Measurements from ENCODE around the gene PRKG1.
"Not testable (repeated sequence)": the region's sequence is repeated elsewhere in the genome, so short reads cannot be mapped to it uniquely, and the experiment has no call there.

PRKG1 gene

GRCh38 chr10:51321980-51322379 is 247.7 kb downstream of the PRKG1 start:
- H3K4me3 ChIP-seq (ENCODE audit: low read depth in 1 of 5, low read length in 5 of 5) = no peak overlapping the region
- H3K27me3 ChIP-seq (ENCODE audit: control insufficient read depth in 5 of 5, insufficient read depth in 4 of 5, low read length in 5 of 5) = no peaks in the 10 kb centered on the region

GRCh38 chr10:51325649-51326048 is 251.4 kb downstream of the PRKG1 start:
- no peaks in the 10 kb centered on the region for H3K27me3 ChIP-seq (ENCODE audit: control insufficient read depth in 5 of 5, insufficient read depth in 4 of 5, low read length in 5 of 5)
- no peak overlapping the region for H3K9ac ChIP-seq (ENCODE audit: low read length in 5 of 5)
- H3K36me3 ChIP-seq (ENCODE audit: control insufficient read depth in 5 of 5, insufficient read depth in 5 of 5, low read length in 5 of 5) = no peaks in the 10 kb centered on the region
- H3K4me1 ChIP-seq (ENCODE audit: control insufficient read depth in 5 of 5, insufficient read depth in 5 of 5, low read length in 5 of 5) = peaks cover 0 to 4% (median 0%) of the 10 kb centered on the region in 5 donors
- H3K27ac ChIP-seq (ENCODE audit: low read depth, low read length) = no peak overlapping the region
- no peaks in the 10 kb centered on the region for H3K9me3 ChIP-seq (ENCODE audit: control insufficient read depth in 5 of 5, low read length in 5 of 5)
- H3K4me3 ChIP-seq (ENCODE audit: low read depth in 1 of 5, low read length in 5 of 5) = no peak overlapping the region

More at GRCh38 chr10:51321980-51322379, 247.7 kb downstream of the PRKG1 start:
- H3K9ac ChIP-seq (ENCODE audit: low read length in 5 of 5) = no peak overlapping the region
- H3K4me1 ChIP-seq (ENCODE audit: control insufficient read depth in 5 of 5, insufficient read depth in 5 of 5, low read length in 5 of 5) = peaks cover 0 to 11% (median 0%) of the 10 kb centered on the region in 5 donors
- H3K27ac ChIP-seq (ENCODE audit: low read depth, low read length) = no peak overlapping the region
- H3K36me3 ChIP-seq (ENCODE audit: control insufficient read depth in 5 of 5, insufficient read depth in 5 of 5, low read length in 5 of 5) = no peaks in the 10 kb centered on the region
- H3K9me3 ChIP-seq (ENCODE audit: control insufficient read depth in 5 of 5, low read length in 5 of 5) = no peaks in the 10 kb centered on the region

GRCh38 chr10:51326174-51326573 is 251.9 kb downstream of the PRKG1 start:
- Histone ChIP-seq H3K9ac (ENCODE audit: low read length in 5 of 5) (no peak overlapping the region), H3K9me3 (ENCODE audit: control insufficient read depth in 5 of 5, low read length in 5 of 5) (no peaks in the 10 kb centered on the region), H3K36me3 (ENCODE audit: control insufficient read depth in 5 of 5, insufficient read depth in 5 of 5, low read length in 5 of 5) (no peaks in the 10 kb centered on the region), H3K4me1 (ENCODE audit: control insufficient read depth in 5 of 5, insufficient read depth in 5 of 5, low read length in 5 of 5) (peaks cover 0 to 4% (median 0%) of the 10 kb centered on the region in 5 donors), H3K27me3 (ENCODE audit: control insufficient read depth in 5 of 5, insufficient read depth in 4 of 5, low read length in 5 of 5) (no peaks in the 10 kb centered on the region), H3K4me3 (ENCODE audit: low read depth in 1 of 5, low read length in 5 of 5) (no peak overlapping the region), H3K27ac (ENCODE audit: low read depth, low read length) (no peak overlapping the region)

GRCh38 chr10:51327432-51327831 is 253.1 kb downstream of the PRKG1 start:
- H3K27ac ChIP-seq (ENCODE audit: low read depth, low read length) = no peak overlapping the region
- H3K36me3 ChIP-seq (ENCODE audit: control insufficient read depth in 5 of 5, insufficient read depth in 5 of 5, low read length in 5 of 5) = no peaks in the 10 kb centered on the region
- H3K27me3 ChIP-seq (ENCODE audit: control insufficient read depth in 5 of 5, insufficient read depth in 4 of 5, low read length in 5 of 5) = no peaks in the 10 kb centered on the region
- no peaks in the 10 kb centered on the region for H3K4me1 ChIP-seq (ENCODE audit: control insufficient read depth in 5 of 5, insufficient read depth in 5 of 5, low read length in 5 of 5)
- no peak overlapping the region for H3K4me3 ChIP-seq (ENCODE audit: low read depth in 1 of 5, low read length in 5 of 5)
- H3K9ac ChIP-seq (ENCODE audit: low read length in 5 of 5) = no peak overlapping the region
- H3K9me3 ChIP-seq (ENCODE audit: control insufficient read depth in 5 of 5, low read length in 5 of 5) = no peaks in the 10 kb centered on the region

- Histone ChIP-seq H3K4me1 (ENCODE audit: control insufficient read depth in 5 of 5, insufficient read depth in 5 of 5, low read length in 5 of 5) (no peaks in the 10 kb centered on the region), H3K36me3 (ENCODE audit: control insufficient read depth in 5 of 5, insufficient read depth in 5 of 5, low read length in 5 of 5) (no peaks in the 10 kb centered on the region), H3K9ac (ENCODE audit: low read length in 5 of 5) (no peak overlapping the region), H3K4me3 (ENCODE audit: low read depth in 1 of 5, low read length in 5 of 5) (no peak overlapping the region), H3K27me3 (ENCODE audit: control insufficient read depth in 5 of 5, insufficient read depth in 4 of 5, low read length in 5 of 5) (no peaks in the 10 kb centered on the region), H3K9me3 (ENCODE audit: control insufficient read depth in 5 of 5, low read length in 5 of 5) (no peaks in the 10 kb centered on the region), H3K27ac (ENCODE audit: low read depth, low read length) (no peak overlapping the region)
Observed at GRCh38 chr10:51340366-51340765, 266.1 kb downstream of the PRKG1 start.

- H3K27me3 ChIP-seq (ENCODE audit: control insufficient read depth in 5 of 5, insufficient read depth in 4 of 5, low read length in 5 of 5) = no peaks in the 10 kb centered on the region
- no peak overlapping the region for H3K4me3 ChIP-seq (ENCODE audit: low read depth in 1 of 5, low read length in 5 of 5)
- H3K9me3 ChIP-seq (ENCODE audit: control insufficient read depth in 5 of 5, low read length in 5 of 5) = no peaks in the 10 kb centered on the region
- H3K4me1 ChIP-seq (ENCODE audit: control insufficient read depth in 5 of 5, insufficient read depth in 5 of 5, low read length in 5 of 5) = no peaks in the 10 kb centered on the region
- no peak overlapping the region for H3K9ac ChIP-seq (ENCODE audit: low read length in 5 of 5)
- H3K27ac ChIP-seq (ENCODE audit: low read depth, low read length) = no peak overlapping the region
- no peaks in the 10 kb centered on the region for H3K36me3 ChIP-seq (ENCODE audit: control insufficient read depth in 5 of 5, insufficient read depth in 5 of 5, low read length in 5 of 5)
Observed at GRCh38 chr10:51340845-51341610, 266.7 kb downstream of the PRKG1 start.

GRCh38 chr10:51341745-51342144 is 267.5 kb downstream of the PRKG1 start:
- H3K9ac ChIP-seq (ENCODE audit: low read length in 5 of 5); H3K27ac ChIP-seq (ENCODE audit: low read depth, low read length); H3K36me3 ChIP-seq (ENCODE audit: control insufficient read depth in 5 of 5, insufficient read depth in 5 of 5, low read length in 5 of 5); H3K9me3 ChIP-seq (ENCODE audit: control insufficient read depth in 5 of 5, low read length in 5 of 5); H3K4me1 ChIP-seq (ENCODE audit: control insufficient read depth in 5 of 5, insufficient read depth in 5 of 5, low read length in 5 of 5); H3K4me3 ChIP-seq (ENCODE audit: low read depth in 1 of 5, low read length in 5 of 5); H3K27me3 ChIP-seq (ENCODE audit: control insufficient read depth in 5 of 5, insufficient read depth in 4 of 5, low read length in 5 of 5): not testable (repeated sequence)

- H3K4me1 ChIP-seq (ENCODE audit: control insufficient read depth in 5 of 5, insufficient read depth in 5 of 5, low read length in 5 of 5) = no peaks in the 10 kb centered on the region
- no peak overlapping the region for H3K4me3 ChIP-seq (ENCODE audit: low read depth in 1 of 5, low read length in 5 of 5)
- H3K36me3 ChIP-seq (ENCODE audit: control insufficient read depth in 5 of 5, insufficient read depth in 5 of 5, low read length in 5 of 5) = no peaks in the 10 kb centered on the region
- no peaks in the 10 kb centered on the region for H3K27me3 ChIP-seq (ENCODE audit: control insufficient read depth in 5 of 5, insufficient read depth in 4 of 5, low read length in 5 of 5)
- no peaks in the 10 kb centered on the region for H3K9me3 ChIP-seq (ENCODE audit: control insufficient read depth in 5 of 5, low read length in 5 of 5)
- H3K9ac ChIP-seq (ENCODE audit: low read length in 5 of 5) = no peak overlapping the region
- H3K27ac ChIP-seq (ENCODE audit: low read depth, low read length) = no peak overlapping the region
Observed at GRCh38 chr10:51342381-51342780, 268.1 kb downstream of the PRKG1 start.

GRCh38 chr10:51343391-51343790 is 269.1 kb downstream of the PRKG1 start:
- Histone ChIP-seq H3K27me3 (ENCODE audit: control insufficient read depth in 5 of 5, insufficient read depth in 4 of 5, low read length in 5 of 5) (no peaks in the 10 kb centered on the region), H3K36me3 (ENCODE audit: control insufficient read depth in 5 of 5, insufficient read depth in 5 of 5, low read length in 5 of 5) (no peaks in the 10 kb centered on the region), H3K4me1 (ENCODE audit: control insufficient read depth in 5 of 5, insufficient read depth in 5 of 5, low read length in 5 of 5) (no peaks in the 10 kb centered on the region), H3K9me3 (ENCODE audit: control insufficient read depth in 5 of 5, low read length in 5 of 5) (no peaks in the 10 kb centered on the region), H3K9ac (ENCODE audit: low read length in 5 of 5) (no peak overlapping the region), H3K4me3 (ENCODE audit: low read depth in 1 of 5, low read length in 5 of 5) (no peak overlapping the region), H3K27ac (ENCODE audit: low read depth, low read length) (no peak overlapping the region)

GRCh38 chr10:51344371-51344770 is 270.1 kb downstream of the PRKG1 start:
- H3K4me3 ChIP-seq (ENCODE audit: low read depth in 1 of 5, low read length in 5 of 5) = no peak overlapping the region

More at GRCh38 chr10:51344371-51344770, 270.1 kb downstream of the PRKG1 start:
- H3K4me1 ChIP-seq (ENCODE audit: control insufficient read depth in 5 of 5, insufficient read depth in 5 of 5, low read length in 5 of 5) = no peaks in the 10 kb centered on the region
- H3K9ac ChIP-seq (ENCODE audit: low read length in 5 of 5) = no peak overlapping the region
- H3K27me3 ChIP-seq (ENCODE audit: control insufficient read depth in 5 of 5, insufficient read depth in 4 of 5, low read length in 5 of 5) = no peaks in the 10 kb centered on the region
- no peaks in the 10 kb centered on the region for H3K36me3 ChIP-seq (ENCODE audit: control insufficient read depth in 5 of 5, insufficient read depth in 5 of 5, low read length in 5 of 5)
- no peak overlapping the region for H3K27ac ChIP-seq (ENCODE audit: low read depth, low read length)
- no peaks in the 10 kb centered on the region for H3K9me3 ChIP-seq (ENCODE audit: control insufficient read depth in 5 of 5, low read length in 5 of 5)

All from subcutaneous abdominal adipose tissue (tissue), 5 donors.